H1 (cell line): ENCODE data around the gene B3GAT1. TPM values are rescaled to one million over a fixed set of nuclear protein-coding genes. Genes with fewer than 3 reads are reported as not detected.

Experiments used
- CTCF ChIA-PET: fragments of 300-600 bp; sonication (Branson Sonifier 250); formaldehyde crosslinking; loops from one replicate; lab custom pipeline; 2021; ENCODE audit not compliant: partially characterized antibody; lab: Charles Lee
- POLR2A ChIA-PET: fragments of 300-600 bp; sonication (Branson Sonifier 250); formaldehyde crosslinking; loops from one replicate; lab custom pipeline; 2021; ENCODE audit warnings: inconsistent platforms; ENCODE audit not compliant: partially characterized antibody; lab: Charles Lee
- DNase-seq, 2 experiments: peaks; one replicate each; pipeline versions ENCODE4 v3.0.0 to v3.0.0-alpha.2; 2010 to 2022; ENCODE audit warnings: low spot score in 2 of 2, low read depth in 1 of 2, mixed read lengths in 1 of 2
- FAIRE-seq: peaks from 2 replicates; lab custom pipeline; 2011; peaks lifted over from hg19 to GRCh38; lab: Jason Lieb, UNC
- H2AFZ ChIP-seq: 2 replicates; pipeline ENCODE4 v1.8.1; 2012; ENCODE audit warnings: low read length, inconsistent platforms
- H2AK5ac ChIP-seq: 2 replicates; pipeline ENCODE4 v1.6.1; 2013; ENCODE audit warnings: low read depth, low read length
- H2BK120ac ChIP-seq: replicated peaks from 2 replicates; pipeline ENCODE3; 2013; ENCODE audit warnings: low read depth, low read length, inconsistent platforms
- H2BK12ac ChIP-seq: 2 replicates; pipeline ENCODE4 v1.6.1; 2013; ENCODE audit warnings: low read depth, low read length
- H2BK15ac ChIP-seq: 2 replicates; pipeline ENCODE4 v1.6.1; 2013; ENCODE audit warnings: low read length
- H2BK20ac ChIP-seq: 2 replicates; pipeline ENCODE4 v1.6.1; 2013; ENCODE audit warnings: low read length
- H2BK5ac ChIP-seq: 2 replicates; pipeline ENCODE4 v1.6.1; 2013; ENCODE audit warnings: low read depth, low read length
- H3K14ac ChIP-seq: 2 replicates; pipeline ENCODE4 v1.6.1; 2013; ENCODE audit warnings: inconsistent platforms; ENCODE audit not compliant: insufficient read length
- H3K18ac ChIP-seq: 2 replicates; pipeline ENCODE4 v1.6.1; 2013; ENCODE audit warnings: low read length; ENCODE audit errors: extremely low read depth
- H3K23ac ChIP-seq: 2 replicates; pipeline ENCODE4 v1.6.1; 2013; ENCODE audit warnings: inconsistent platforms; ENCODE audit not compliant: insufficient read length
- H3K23me2 ChIP-seq: 2 replicates; pipeline ENCODE4 v1.6.1; 2013; ENCODE audit warnings: low read depth, low read length
- H3K27ac ChIP-seq: 2 replicates; pipeline ENCODE4 v1.6.1; 2011; ENCODE audit warnings: low read depth, low read length, inconsistent platforms
- H3K27me3 ChIP-seq, 4 experiments: replicated peaks in 1 of 4; 1 replicate in 1 of 4; 2 replicates in 3 of 4; pipeline versions ENCODE4 v1.6.1 to v1.8.1; 2011 to 2013; ENCODE audit warnings: low read length in 3 of 4, mild to moderate bottlenecking in 3 of 4, inconsistent platforms in 2 of 4, mixed read lengths in 2 of 4, moderate library complexity in 1 of 4; ENCODE audit not compliant: control insufficient read depth in 3 of 4, insufficient read depth in 3 of 4; ENCODE audit errors: extremely low read depth in 1 of 4
- H3K36me3 ChIP-seq, 4 experiments: 2 replicates each; pipeline versions ENCODE4 v1.6.1 to v1.8.1; 2011 to 2013; ENCODE audit warnings: mild to moderate bottlenecking in 4 of 4, low read length in 3 of 4, moderate library complexity in 2 of 4, control low read depth in 1 of 4, inconsistent platforms in 1 of 4; ENCODE audit not compliant: insufficient read depth in 4 of 4, control insufficient read depth in 2 of 4
- H3K4ac ChIP-seq: replicated peaks from 2 replicates; pipeline ENCODE3; 2013; ENCODE audit warnings: low read length, low read depth, mixed read lengths, inconsistent platforms; ENCODE audit not compliant: insufficient read length
- H3K4me1 ChIP-seq, 4 experiments: replicated peaks in 1 of 4; 1 replicate in 1 of 4; 2 replicates in 3 of 4; pipeline versions ENCODE4 v1.6.1 to v1.8.1; 2011 to 2013; ENCODE audit warnings: low read length in 3 of 4, inconsistent platforms in 2 of 4, mixed read lengths in 1 of 4; ENCODE audit not compliant: insufficient read depth in 4 of 4, control insufficient read depth in 3 of 4
- H3K4me2 ChIP-seq, 2 experiments: 2 replicates each; pipeline versions ENCODE4 v1.6.1 to v1.8.1; 2011 to 2013; ENCODE audit warnings: low read depth in 2 of 2, low read length in 2 of 2, control low read depth in 1 of 2, inconsistent platforms in 1 of 2, mild to moderate bottlenecking in 1 of 2; ENCODE audit not compliant: insufficient read depth in 1 of 2
- H3K4me3 ChIP-seq, 4 experiments: fragments of 200-600, 300-600 bp in 1 of 4; sonication (generic), shearing (Covaris generic), sonication (Bioruptor Twin) in 1 of 4; 2 replicates each; pipeline versions ENCODE4 v1.5.1 to v1.8.1; 2011 to 2016; ENCODE audit warnings: low read length in 4 of 4, low read depth in 3 of 4, control low read depth in 2 of 4, inconsistent platforms in 2 of 4, mild to moderate bottlenecking in 2 of 4, mixed read lengths in 1 of 4, moderate library complexity in 1 of 4; ENCODE audit not compliant: insufficient read depth in 2 of 4; ENCODE audit errors: extremely low read depth in 1 of 4
- H3K56ac ChIP-seq: replicated peaks from 2 replicates; pipeline ENCODE3; 2013; ENCODE audit warnings: low read depth, mild to moderate bottlenecking, mixed read lengths, low read length, inconsistent platforms; ENCODE audit not compliant: insufficient read length
- H3K79me1 ChIP-seq: 2 replicates; pipeline ENCODE4 v1.6.1; 2013; ENCODE audit warnings: low read depth, low read length, control low read depth
- H3K79me2 ChIP-seq, 2 experiments: 2 replicates each; pipeline versions ENCODE4 v1.6.1 to v1.8.1; 2012 to 2013; ENCODE audit warnings: low read length in 2 of 2, mild to moderate bottlenecking in 2 of 2, inconsistent platforms in 1 of 2; ENCODE audit not compliant: insufficient read depth in 2 of 2, control insufficient read depth in 1 of 2
- H3K9ac ChIP-seq, 4 experiments: replicated peaks in 1 of 4; 1 replicate in 1 of 4; 2 replicates in 3 of 4; pipeline versions ENCODE4 v1.6.1 to v1.8.1; 2011 to 2013; ENCODE audit warnings: low read depth in 3 of 4, low read length in 3 of 4, control low read depth in 2 of 4, mild to moderate bottlenecking in 2 of 4, moderate library complexity in 2 of 4, inconsistent platforms in 1 of 4; ENCODE audit errors: extremely low read depth in 1 of 4
- H3K9me3 ChIP-seq, 2 experiments: 2 replicates each; pipeline versions ENCODE4 v1.6.1 to v1.8.1; 2012 to 2013; ENCODE audit warnings: mild to moderate bottlenecking in 2 of 2, moderate library complexity in 2 of 2, control low read depth in 1 of 2, inconsistent platforms in 1 of 2, low read depth in 1 of 2, low read length in 1 of 2, mixed read lengths in 1 of 2; ENCODE audit not compliant: insufficient read depth in 2 of 2
- H4K20me1 ChIP-seq, 2 experiments: replicated peaks in 1 of 2; 2 replicates each; pipeline versions ENCODE3 to v1.8.1; 2011 to 2013; ENCODE audit warnings: inconsistent platforms in 2 of 2, low read length in 2 of 2, mild to moderate bottlenecking in 1 of 2; ENCODE audit not compliant: insufficient read depth in 2 of 2, control insufficient read depth in 1 of 2
- H4K5ac ChIP-seq: 2 replicates; pipeline ENCODE4 v1.6.1; 2013; ENCODE audit warnings: low read length, low read depth, mixed read lengths, inconsistent platforms; ENCODE audit not compliant: insufficient read length
- H4K8ac ChIP-seq: 2 replicates; pipeline ENCODE4 v1.8.0; 2013; ENCODE audit warnings: mild to moderate bottlenecking, moderate library complexity, low read length, inconsistent platforms; ENCODE audit not compliant: insufficient read depth; ENCODE audit errors: extremely low read depth
- H4K91ac ChIP-seq: replicated peaks from 2 replicates; pipeline ENCODE3; 2013; ENCODE audit warnings: low read length, mixed read lengths, inconsistent platforms; ENCODE audit not compliant: insufficient read length
- GTF2F1 ChIP-seq: IDR thresholded peaks from 2 replicates; pipeline ENCODE4 v1.6.1; 2012; ENCODE audit warnings: low read depth, low read length, improper control_type of control experiment, borderline replicate concordance
- SP4 ChIP-seq: IDR thresholded peaks from 2 replicates; pipeline ENCODE4 v1.6.1; 2012; ENCODE audit warnings: low read length, inconsistent platforms
- SUZ12 ChIP-seq: fragments of 200-600 bp; sonication (generic); IDR thresholded peaks from 2 replicates; pipeline ENCODE4 v1.6.1; 2012; ENCODE audit warnings: mild to moderate bottlenecking, inconsistent platforms, low read length, moderate library complexity, mixed read lengths
- WGBS, 2 experiments: shearing (Covaris generic) in 1 of 2; methylation state at CpG; one replicate each; pipeline versions ENCODE4 v1.1.6 to v1.1.7; 2013 to 2015; ENCODE audit warnings: low lambda C conversion rate in 2 of 2, mixed read lengths in 2 of 2, inconsistent platforms in 1 of 2, low coverage in 1 of 2, missing lambda C conversion rate in 1 of 2; ENCODE audit not compliant: insufficient replicate concordance in 2 of 2, insufficient coverage in 1 of 2, insufficient read length in 1 of 2; ENCODE audit errors: extremely low coverage in 1 of 2, missing lambda C conversion rate in 1 of 2; 5-methylcytosine and 5-hydroxymethylcytosine counted together
- polyA plus RNA-seq, 7 experiments: library from polyadenylated mRNA; depleted of rRNA in 3 of 7; stranded (reverse) in 5 of 7; unstranded in 2 of 7; fragments of >200 nt in 5 of 7; fragments of 200-250 nt in 2 of 7; gene quantifications; 1 replicate in 5 of 7; 2 replicates in 1 of 7; 4 replicates in 1 of 7; pipeline versions ENCODE4 v1.2.1 to v1.2.3, GENCODE V29; 2011 to 2013; ENCODE audit warnings: missing spikeins in 2 of 7, mixed read lengths in 2 of 7
- total RNA-seq: library from RNA; stranded (reverse); fragmentation: NEBNext Ultra II Directional; extraction: Animal tissue kit (Norgen Biotek cat#: 25700); gene quantifications from 2 replicates; pipeline ENCODE4 v1.2.1, GENCODE V29; 2021

The B3GAT1 gene
- total and polyA plus RNA-seq, 2 of the 8 experiments (the other 6 are each of a cell fraction or from before 2014, with no cell fraction given), result 19.7 to 32.4 TPM

DNA sequence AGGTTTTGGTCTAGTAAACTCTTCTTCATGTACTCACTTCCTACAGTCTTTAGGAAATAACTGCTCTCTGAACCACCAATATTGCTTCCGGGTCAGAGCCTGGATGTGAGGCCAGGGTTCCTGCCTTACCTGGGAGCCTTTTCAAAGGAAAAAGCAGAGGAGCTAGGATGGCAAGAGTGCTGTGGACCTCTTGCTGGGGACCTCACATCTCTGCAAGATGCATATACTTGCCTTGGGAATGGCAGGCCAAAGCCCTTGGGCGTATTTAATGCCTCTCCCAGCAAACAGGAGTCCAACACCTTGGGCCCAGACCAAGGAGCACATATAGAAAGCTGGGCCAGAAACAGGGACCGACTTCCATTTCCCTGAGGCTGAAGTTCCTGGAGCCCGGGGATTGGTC lies 75.0 kb downstream of the B3GAT1 start:
- Histone ChIP-seq H3K9me3 (no peaks in the 10 kb centered on the region), H2BK20ac (no peak overlapping the region), H3K23me2 (peaks cover 3% of the 10 kb centered on the region; the same call in 1 of the 2 replicates), H3K18ac (no peak overlapping the region), H2AK5ac (no peak overlapping the region), H4K20me1 (no peaks in the 10 kb centered on the region), H3K4me1 (peaks cover 0 to 4% (median 2%) of the 10 kb centered on the region in 4 experiments; a peak in 3 of 7 replicates), H3K36me3 (no peaks in the 10 kb centered on the region), H3K56ac (no peak overlapping the region), H4K8ac (no peak overlapping the region), H3K4ac (no peak overlapping the region), H3K4me2 (no peak overlapping the region), H3K4me3 (no peak overlapping the region), H2BK5ac (no peak overlapping the region), H3K27ac (no peak overlapping the region), H3K23ac (no peak overlapping the region), H4K91ac (no peak overlapping the region), H3K9ac (no peak overlapping the region), H3K27me3 (peaks cover 0 to 20% (median 13%) of the 10 kb centered on the region in 4 experiments; a peak in 5 of 7 replicates), H2BK12ac (no peak overlapping the region), H2BK120ac (no peak overlapping the region), H2BK15ac (no peak overlapping the region), H3K79me1 (no peaks in the 10 kb centered on the region), H2AFZ (no peak overlapping the region), H4K5ac (no peak overlapping the region), H3K14ac (no peak overlapping the region), H3K79me2 (no peaks in the 10 kb centered on the region)
- WGBS, 2 experiments, result 77% methylated on average over 4 of the region's 4 CpGs; no CpG with 5 or more reads in 1 of the 2 experiments
- ChIA-PET CTCF (interaction anchor here (1.2 to 1.4 kb wide), 2 partner anchors 23 to 74 kb away, joined by 3 to 5 read pairs; no protein-coding TSS in a partner anchor), POLR2A (no interaction called here)
- TF ChIP-seq SP4 (no peak), GTF2F1 (no peak), SUZ12 (no peak)
- FAIRE-seq (no peak), DNase-seq (no peak)
